NCI-H1436 treated with DMSO at 0.1 percent for 48 hours (cell line): ENCODE measurements around the gene CALM3.

Source experiments
- DNase-seq: peaks from one replicate; lab custom pipeline; 2025; lab: John Stamatoyannopoulos, UW

CALM3 gene

DNA sequence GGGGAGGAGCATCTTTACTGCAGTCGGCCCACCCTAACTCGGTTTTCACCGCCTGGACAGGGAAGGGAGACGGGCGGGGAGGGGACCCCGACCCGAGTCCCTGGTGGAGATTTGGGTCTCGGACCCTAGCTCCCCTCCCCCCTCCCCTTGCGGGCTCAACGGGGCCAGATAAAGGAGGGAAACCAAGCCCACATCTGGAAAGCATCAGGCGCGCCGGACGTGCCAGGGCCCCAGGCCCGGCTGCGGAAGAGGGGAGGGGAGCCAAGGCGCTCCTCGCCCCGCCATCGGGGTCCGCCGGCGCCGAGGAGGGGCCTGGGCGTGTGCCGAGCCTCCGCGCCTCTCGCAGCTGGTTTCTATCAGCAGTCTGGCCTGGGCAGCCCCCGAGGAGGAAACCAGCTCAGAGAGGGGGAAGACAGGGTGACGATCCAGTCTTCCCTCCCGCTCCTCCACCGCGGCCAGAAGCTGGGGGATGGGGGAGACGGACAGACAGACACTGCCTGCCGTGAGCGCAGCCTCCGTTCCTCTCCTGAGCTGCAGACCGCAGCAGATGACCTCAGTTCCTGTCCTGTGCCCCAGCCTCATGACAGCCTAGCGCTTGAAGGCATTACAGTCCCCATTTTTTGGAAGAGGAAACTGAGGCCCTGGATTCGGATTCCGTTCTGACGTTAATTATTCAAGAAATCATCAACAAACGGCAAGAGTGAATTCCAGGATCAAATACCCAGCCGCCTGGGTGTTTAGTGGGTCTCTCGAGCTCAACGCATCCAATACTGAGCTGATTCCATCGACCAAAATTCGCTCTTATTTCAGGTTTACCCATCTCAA lies 38.4 kb downstream of the CALM3 start:
- no peak for DNase-seq

DNA sequence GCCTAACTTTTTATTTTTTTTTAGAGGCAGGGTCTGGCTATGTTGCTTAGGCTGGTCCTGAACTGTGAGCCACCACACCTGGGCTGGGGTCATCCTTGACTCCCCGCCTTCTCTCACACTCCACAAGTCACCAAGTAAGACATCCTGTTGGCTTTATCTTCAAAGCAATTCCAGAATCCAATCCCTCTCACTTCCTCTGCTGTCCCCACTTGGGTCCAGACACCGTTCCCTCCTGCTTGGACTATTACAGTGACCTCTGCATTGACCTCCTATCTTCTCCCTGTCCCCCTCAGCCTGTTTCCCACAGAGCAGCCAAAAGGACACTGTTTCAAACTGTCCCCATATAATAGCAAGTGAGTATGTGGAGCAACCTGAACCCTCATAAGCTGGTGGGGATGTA lies 39.5 kb downstream of the CALM3 start:
- DNase-seq, result no peak

GRCh38 chr19:46644720-46645119 lies 43.6 kb downstream of the CALM3 start:
- no peak for DNase-seq

DNA sequence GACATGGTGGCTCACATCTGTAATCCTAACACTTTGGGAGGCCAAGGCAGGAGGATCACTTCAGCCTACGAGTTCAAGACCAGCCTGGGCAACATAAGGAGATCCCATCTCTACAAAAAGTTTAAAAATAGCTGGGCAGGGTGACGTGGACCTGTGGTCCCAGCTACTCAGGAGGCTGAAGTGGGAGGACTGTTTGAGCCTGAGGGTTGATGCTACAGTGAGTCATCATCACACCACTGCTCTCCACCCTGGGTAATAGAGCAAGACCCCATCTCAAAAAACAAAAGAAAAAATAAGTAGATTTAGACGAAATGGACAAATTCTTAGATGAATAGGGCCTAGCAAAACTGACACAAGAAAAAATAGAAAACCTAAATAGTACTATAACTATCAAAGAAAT lies 45.3 kb downstream of the CALM3 start:
- no peak for DNase-seq

- DNase-seq, result no peak
Observed at GRCh38 chr19:46648060-46648960, 47.2 kb downstream of the CALM3 start.

DNA sequence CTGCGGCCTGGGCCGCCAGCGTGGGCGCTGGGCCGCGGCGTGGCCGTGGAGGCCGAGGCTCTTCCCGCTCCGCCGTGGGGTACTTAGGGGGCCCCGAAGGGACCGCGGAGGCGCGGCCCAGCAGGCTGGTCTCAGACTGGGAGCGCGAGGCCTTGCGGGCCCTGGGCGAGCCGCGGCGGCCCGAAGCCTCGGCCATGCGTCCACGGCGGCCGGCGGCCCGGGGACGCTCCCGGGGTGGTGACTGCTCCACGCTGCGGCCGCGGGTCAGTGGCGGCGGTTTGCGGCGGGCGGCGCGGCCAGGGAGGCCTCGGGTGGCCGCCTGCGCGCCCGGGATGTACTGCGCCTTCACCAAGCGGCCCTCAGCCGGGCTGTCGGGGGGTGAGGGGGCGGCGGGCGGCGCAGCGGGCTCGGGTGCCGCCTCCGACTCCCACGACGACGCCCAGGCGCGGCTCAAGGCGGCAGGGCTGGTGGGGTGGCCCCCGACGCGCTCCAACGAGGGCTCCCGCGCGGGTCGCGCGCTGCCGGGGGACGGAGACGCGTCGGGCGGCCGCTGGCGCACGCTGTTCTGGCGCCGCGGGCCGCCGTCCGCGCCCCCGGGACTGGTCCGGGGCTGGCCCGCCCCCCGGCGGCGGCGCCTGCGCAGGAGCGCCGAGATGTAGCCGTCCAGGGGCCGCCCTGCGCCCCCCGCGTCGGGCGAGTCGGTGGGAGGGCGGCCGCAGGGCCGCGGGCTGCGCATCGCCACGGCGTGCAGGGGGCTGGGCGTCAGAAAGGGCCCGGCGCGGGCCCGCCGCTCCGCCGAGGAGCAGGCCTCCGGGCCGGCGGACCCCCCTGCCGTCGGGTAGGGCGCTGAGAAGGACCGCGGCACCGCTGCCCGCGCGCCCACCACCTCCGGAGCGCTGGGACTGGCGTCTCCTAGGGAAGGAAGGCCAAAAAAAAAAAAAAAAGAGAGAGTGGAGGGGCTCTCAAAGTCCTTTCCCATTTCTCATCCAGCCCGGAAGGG lies 48.1 kb downstream of the CALM3 start:
- no peak for DNase-seq

- DNase-seq, result no peak
Observed at GRCh38 chr19:46650445-46650844, 49.3 kb downstream of the CALM3 start.

- DNase-seq, result no peak
Observed at GRCh38 chr19:46654621-46655152, 53.6 kb downstream of the CALM3 start.

DNA sequence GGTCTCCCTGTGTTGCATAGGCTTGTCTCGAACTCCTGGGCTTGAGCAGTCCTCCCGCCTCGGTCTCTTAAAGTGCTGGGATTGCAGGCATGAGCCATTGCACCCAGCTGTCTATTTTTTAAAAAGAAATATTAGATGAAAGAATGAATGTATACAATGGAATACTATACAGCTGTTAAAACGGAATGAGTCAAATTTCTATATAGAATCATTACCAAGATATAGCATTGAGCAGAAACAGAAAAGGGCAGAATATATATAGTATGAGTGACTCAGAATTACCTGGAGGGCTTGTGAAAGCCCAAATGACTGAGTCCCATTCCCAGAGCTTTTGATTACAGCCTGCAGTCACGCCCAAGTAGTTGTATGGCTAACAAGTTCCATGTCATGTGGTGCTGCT lies 55.4 kb downstream of the CALM3 start:
- no peak for DNase-seq

- DNase-seq, result no peak
Observed at GRCh38 chr19:46659151-46660007, 58.2 kb downstream of the CALM3 start.

DNA sequence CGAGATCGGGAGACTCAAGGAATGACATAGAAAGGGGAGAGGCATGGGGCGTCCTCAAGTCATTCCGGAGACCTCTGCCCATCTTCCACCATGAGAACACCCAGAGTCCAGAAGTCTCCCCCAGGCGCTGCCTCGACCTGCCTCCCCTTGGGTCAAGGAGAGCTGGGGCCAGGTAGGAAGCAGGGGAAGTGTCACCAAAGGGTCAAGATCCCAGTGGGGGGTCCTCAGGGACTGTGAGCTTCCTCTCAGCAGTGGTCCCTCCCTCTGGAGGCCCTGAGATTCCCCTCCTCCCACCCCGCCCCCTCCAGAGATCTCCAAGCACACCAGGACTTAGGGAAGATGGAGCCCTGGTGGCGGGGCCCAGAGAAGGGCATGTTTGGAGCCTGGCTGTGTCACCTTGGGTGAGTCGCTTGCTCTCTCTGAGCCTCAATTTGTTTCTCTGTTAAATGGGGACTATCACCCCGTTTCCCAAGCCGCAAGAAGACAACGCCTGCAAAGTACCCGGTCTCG lies 58.9 kb downstream of the CALM3 start:
- DNase-seq, result no peak
